Neutrophil (primary cell): ENCODE results near the gene CHRM1.

Experiments used
- H3K27ac ChIP-seq: fragments of 200-600 bp; sonication (generic); 2 replicates; pipeline ENCODE4 v1.5.1; 2016; ENCODE audit warnings: mild to moderate bottlenecking, moderate library complexity
- H3K27me3 ChIP-seq: fragments of 200-600 bp; sonication (generic); 2 replicates; pipeline ENCODE4 v1.6.0; 2016; ENCODE audit warnings: mild to moderate bottlenecking
- H3K36me3 ChIP-seq: fragments of 200-600 bp; sonication (generic); 2 replicates; pipeline ENCODE4 v1.5.1; 2017
- H3K4me1 ChIP-seq, 2 experiments: fragments of 200-600 bp in 1 of 2; sonication (generic) in 1 of 2; 1 replicate in 1 of 2; 2 replicates in 1 of 2; pipeline versions ENCODE4 v1.5.1 to v1.6.1; 2013 to 2016; ENCODE audit warnings: low read depth in 1 of 2, low read length in 1 of 2, mild to moderate bottlenecking in 1 of 2, moderate library complexity in 1 of 2; ENCODE audit not compliant: control insufficient read depth in 1 of 2, insufficient read depth in 1 of 2
- H3K4me3 ChIP-seq, 2 experiments: fragments of 200-600 bp in 1 of 2; sonication (generic) in 1 of 2; 1 replicate in 1 of 2; 2 replicates in 1 of 2; pipeline ENCODE4 v1.5.1; 2013 to 2016; ENCODE audit warnings: low read depth in 1 of 2, low read length in 1 of 2, mild to moderate bottlenecking in 1 of 2, moderate library complexity in 1 of 2
- H3K9me3 ChIP-seq: fragments of 200-600 bp; sonication (generic); 2 replicates; pipeline ENCODE4 v1.5.1; 2016
- CTCF ChIP-seq: fragments of 200-600 bp; sonication (generic); IDR thresholded peaks from 2 replicates; pipeline ENCODE4 v1.5.1; 2016; ENCODE audit warnings: antibody characterized with exemption

The CHRM1 gene

GRCh38 chr11:62919476-62919875 is 1.7 kb downstream of the CHRM1 start:
- Histone ChIP-seq H3K27me3 (peaks cover 69% of the 10 kb centered on the region), H3K27ac (no peak overlapping the region), H3K9me3 (no peaks in the 10 kb centered on the region), H3K4me3 (no peak overlapping the region), H3K4me1 (peaks cover 0 to 3% of the 10 kb centered on the region in 2 experiments), H3K36me3 (no peaks in the 10 kb centered on the region)
- TF ChIP-seq CTCF = no peak

GRCh38 chr11:62918531-62918930 is 2.6 kb downstream of the CHRM1 start:
- peaks cover 60% of the 10 kb centered on the region for H3K27me3 ChIP-seq
- H3K36me3 ChIP-seq = no peaks in the 10 kb centered on the region
- peaks cover 0 to under 1% of the 10 kb centered on the region in 2 experiments for H3K4me1 ChIP-seq
- H3K27ac ChIP-seq = no peak overlapping the region
- no peaks in the 10 kb centered on the region for H3K9me3 ChIP-seq
- no peak overlapping the region for H3K4me3 ChIP-seq
- TF ChIP-seq CTCF = no peak

- Histone ChIP-seq H3K4me1 (no peaks in the 10 kb centered on the region), H3K27me3 (peaks cover 54% of the 10 kb centered on the region), H3K27ac (no peak overlapping the region), H3K9me3 (no peaks in the 10 kb centered on the region), H3K4me3 (no peak overlapping the region), H3K36me3 (no peaks in the 10 kb centered on the region)
- TF ChIP-seq CTCF = no peak
Observed at GRCh38 chr11:62917906-62918502, 3.2 kb downstream of the CHRM1 start.

- H3K9me3 ChIP-seq = no peaks in the 10 kb centered on the region
- H3K4me1 ChIP-seq = no peaks in the 10 kb centered on the region
- no peak overlapping the region for H3K4me3 ChIP-seq
- no peak for TF ChIP-seq CTCF
- H3K27me3 ChIP-seq = peaks cover 19% of the 10 kb centered on the region
- no peaks in the 10 kb centered on the region for H3K36me3 ChIP-seq
- H3K27ac ChIP-seq = no peak overlapping the region
Observed at GRCh38 chr11:62914416-62914815, 6.7 kb downstream of the CHRM1 start.

GRCh38 chr11:62912268-62912667 is 8.9 kb downstream of the CHRM1 start:
- H3K27me3 ChIP-seq = peaks cover 3% of the 10 kb centered on the region
- H3K4me3 ChIP-seq = no peak overlapping the region
- no peak for TF ChIP-seq CTCF
- H3K4me1 ChIP-seq = no peaks in the 10 kb centered on the region
- H3K27ac ChIP-seq = no peak overlapping the region
- H3K36me3 ChIP-seq = no peaks in the 10 kb centered on the region
- H3K9me3 ChIP-seq = no peaks in the 10 kb centered on the region
